Astrocyte (in vitro differentiated cells and primary cell): Measurements from ENCODE around the gene NOL7. TPM values are rescaled to one million over a fixed set of nuclear protein-coding genes. Genes with fewer than 3 reads are reported as not detected.
A peak's percentile ranks its signal among the peaks of the same experiment; 100 is the strongest.

Experiments used
- DNase-seq: peaks from one replicate; pipeline ENCODE4 v3.0.0-alpha.2; 2010; ENCODE audit warnings: low read depth
- FAIRE-seq: peaks from 2 replicates; lab custom pipeline; 2011; peaks lifted over from hg19 to GRCh38; lab: Jason Lieb, UNC
- H2AFZ ChIP-seq: 2 replicates; pipeline ENCODE4 v1.6.0; 2012; ENCODE audit warnings: low read depth, low read length, inconsistent platforms
- H3K27ac ChIP-seq: 2 replicates; pipeline ENCODE4 v1.5.1; 2011; ENCODE audit warnings: low read depth, low read length, inconsistent platforms
- H3K27me3 ChIP-seq: 2 replicates; pipeline ENCODE4 v1.6.0; 2011; ENCODE audit warnings: low read length, inconsistent platforms; ENCODE audit not compliant: insufficient read depth
- H3K36me3 ChIP-seq: 2 replicates; pipeline ENCODE4 v1.5.1; 2011; ENCODE audit warnings: low read length, inconsistent platforms; ENCODE audit not compliant: insufficient read depth
- H3K4me1 ChIP-seq: 2 replicates; pipeline ENCODE4 v1.5.1; 2011; ENCODE audit warnings: low read length, inconsistent platforms; ENCODE audit not compliant: insufficient read depth
- H3K4me2 ChIP-seq: 2 replicates; pipeline ENCODE4 v1.6.0; 2012; ENCODE audit warnings: low read length, inconsistent platforms
- H3K4me3 ChIP-seq: 2 replicates; pipeline ENCODE4 v1.5.1; 2011; ENCODE audit warnings: low read depth, mild to moderate bottlenecking, low read length, inconsistent platforms; ENCODE audit not compliant: insufficient read depth
- H3K79me2 ChIP-seq: 2 replicates; pipeline ENCODE4 v1.6.0; 2012; ENCODE audit warnings: mild to moderate bottlenecking, low read length, inconsistent platforms; ENCODE audit not compliant: insufficient read depth
- H3K9ac ChIP-seq: 2 replicates; pipeline ENCODE4 v1.6.0; 2012; ENCODE audit warnings: mild to moderate bottlenecking, low read length, inconsistent platforms
- H3K9me3 ChIP-seq: 2 replicates; pipeline ENCODE4 v1.5.1; 2012; ENCODE audit warnings: low read depth, mild to moderate bottlenecking, low read length, inconsistent platforms; ENCODE audit not compliant: insufficient read depth
- H4K20me1 ChIP-seq: 2 replicates; pipeline ENCODE4 v1.6.0; 2012; ENCODE audit warnings: low read length, inconsistent platforms; ENCODE audit not compliant: insufficient read depth
- H3K27ac Mint-ChIP-seq: one replicate; pipeline ENCODE4 v1.8.0; 2021; ENCODE audit warnings: mild to moderate bottlenecking, mixed read lengths; ENCODE audit not compliant: unreplicated experiment
- H3K27me3 Mint-ChIP-seq: one replicate; pipeline ENCODE4 v1.8.0; 2021; ENCODE audit warnings: low read depth, mixed read lengths; ENCODE audit not compliant: unreplicated experiment
- H3K36me3 Mint-ChIP-seq: one replicate; pipeline ENCODE4 v1.8.0; 2021; ENCODE audit warnings: low read depth, mixed read lengths; ENCODE audit not compliant: unreplicated experiment
- H3K4me1 Mint-ChIP-seq: one replicate; pipeline ENCODE4 v1.8.0; 2021; ENCODE audit warnings: low read depth, mixed read lengths; ENCODE audit not compliant: unreplicated experiment
- H3K4me3 Mint-ChIP-seq: one replicate; pipeline ENCODE4 v1.8.0; 2021; ENCODE audit warnings: mild to moderate bottlenecking, moderate library complexity, mixed read lengths; ENCODE audit not compliant: unreplicated experiment
- H3K9me3 Mint-ChIP-seq: one replicate; pipeline ENCODE4 v1.8.0; 2021; ENCODE audit warnings: mild to moderate bottlenecking, mixed read lengths; ENCODE audit not compliant: unreplicated experiment
- CTCF ChIP-seq: IDR thresholded peaks from 2 replicates; pipeline ENCODE4 v1.5.1; 2011; ENCODE audit warnings: low read depth, mild to moderate bottlenecking, inconsistent platforms, low read length, moderate library complexity; ENCODE audit not compliant: insufficient read depth
- EZH2 ChIP-seq: IDR thresholded peaks from 2 replicates; pipeline ENCODE4 v1.6.1; 2012; ENCODE audit warnings: mild to moderate bottlenecking, low read length, inconsistent platforms; ENCODE audit not compliant: insufficient read depth
- total RNA-seq: library from RNA; stranded (reverse); gene quantifications from 2 replicates; pipeline ENCODE4 v1.2.1, GENCODE V29; 2021

Gene NOL7
- total RNA-seq, 1 donor from 2014 or later: 63.7 TPM

DNA sequence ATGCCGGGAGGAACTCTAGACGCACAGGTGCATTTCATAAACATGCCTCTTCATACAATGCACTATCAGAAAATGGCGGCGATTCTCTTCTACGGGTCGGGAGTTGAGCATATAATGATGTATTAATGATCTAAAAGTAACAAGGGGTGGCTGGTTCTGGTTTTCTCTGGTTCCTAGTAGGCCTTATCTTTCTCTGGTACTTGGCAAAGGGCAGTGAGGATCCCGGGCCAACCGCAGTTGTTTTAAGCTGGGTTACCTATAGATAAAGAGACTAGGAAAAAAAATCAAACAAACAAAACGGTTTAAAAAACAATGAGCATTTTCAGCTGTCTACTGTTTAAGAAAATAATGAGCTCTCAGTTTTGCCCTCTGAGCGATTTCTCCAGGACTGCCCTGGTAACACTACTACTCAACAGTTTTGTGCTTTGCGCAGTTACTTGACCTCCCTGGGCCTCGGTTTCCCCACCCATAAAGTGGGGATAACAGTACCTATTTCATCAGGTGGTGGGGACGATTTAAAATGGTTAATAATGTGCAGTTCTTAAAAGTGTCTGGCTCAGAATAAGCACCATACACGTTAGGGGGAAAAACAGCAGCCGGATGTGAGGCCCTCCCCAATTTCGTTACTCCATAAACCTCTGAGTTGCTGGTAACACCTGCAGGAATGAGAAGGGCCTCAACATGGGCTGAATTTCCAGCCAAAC is 42.0 kb upstream of the NOL7 start:
- peaks cover 2% of the 10 kb centered on the region for H3K36me3 Mint-ChIP-seq

GRCh38 chr6:13573669-13574110 is 41.4 kb upstream of the NOL7 start:
- Histone ChIP-seq H3K4me1 (peaks cover 11% of the 10 kb centered on the region), H3K4me3 (peak overlapping the region; percentile 86), H2AFZ (peak overlapping the region; percentile 89), H3K27me3 (no peaks in the 10 kb centered on the region), H3K79me2 (peaks cover 3% of the 10 kb centered on the region), H3K27ac (peak overlapping the region; percentile 80), H3K4me2 (peak overlapping the region; percentile 96), H4K20me1 (no peaks in the 10 kb centered on the region), H3K9me3 (no peaks in the 10 kb centered on the region), H3K36me3 (no peaks in the 10 kb centered on the region), H3K9ac (peak overlapping the region; percentile 90)
- no peak for FAIRE-seq
- Mint-ChIP-seq H3K27me3 (no peaks in the 10 kb centered on the region), H3K4me1 (peaks cover 5% of the 10 kb centered on the region), H3K27ac (peak overlapping the region; percentile 76), H3K4me3 (peak overlapping the region; percentile 88), H3K36me3 (peaks cover 2% of the 10 kb centered on the region), H3K9me3 (peaks cover 2% of the 10 kb centered on the region)
- DNase-seq: peak; percentile 34
- TF ChIP-seq EZH2: no peak
- no peak for TF ChIP-seq CTCF

More for the DNA sequence above, 42.0 kb upstream of the NOL7 start:
- Histone ChIP-seq H3K4me1 (peaks cover 11% of the 10 kb centered on the region), H3K9ac (peak overlapping the region; percentile 90), H2AFZ (peak overlapping the region; percentile 89), H3K36me3 (no peaks in the 10 kb centered on the region), H3K4me2 (peak overlapping the region; percentile 96), H3K79me2 (peaks cover 3% of the 10 kb centered on the region), H4K20me1 (no peaks in the 10 kb centered on the region), H3K27me3 (no peaks in the 10 kb centered on the region), H3K9me3 (no peaks in the 10 kb centered on the region), H3K4me3 (peak overlapping the region; percentile 86), H3K27ac (peak overlapping the region; percentile 80)
- peak overlapping the region; percentile 76 for H3K27ac Mint-ChIP-seq
- peaks cover under 1% of the 10 kb centered on the region for H3K9me3 Mint-ChIP-seq
- H3K27me3 Mint-ChIP-seq: no peaks in the 10 kb centered on the region
- DNase-seq (no peak), FAIRE-seq (no peak)
- TF ChIP-seq EZH2 (no peak), CTCF (no peak)
- H3K4me3 Mint-ChIP-seq: peak overlapping the region; percentile 88
- H3K4me1 Mint-ChIP-seq: peaks cover 5% of the 10 kb centered on the region

- peak overlapping the region; percentile 95 for H3K4me3 Mint-ChIP-seq
- Histone ChIP-seq H3K36me3 (no peaks in the 10 kb centered on the region), H2AFZ (peak overlapping the region; percentile 89), H3K27ac (peak overlapping the region; percentile 80), H3K27me3 (no peaks in the 10 kb centered on the region), H4K20me1 (no peaks in the 10 kb centered on the region), H3K4me1 (peaks cover 11% of the 10 kb centered on the region), H3K4me2 (peak overlapping the region; percentile 96), H3K4me3 (peak overlapping the region; percentile 86), H3K9ac (peak overlapping the region; percentile 90), H3K9me3 (no peaks in the 10 kb centered on the region), H3K79me2 (peaks cover 3% of the 10 kb centered on the region)
- peaks cover 5% of the 10 kb centered on the region for H3K4me1 Mint-ChIP-seq
- H3K36me3 Mint-ChIP-seq: peaks cover 2% of the 10 kb centered on the region
- peaks cover 2% of the 10 kb centered on the region for H3K9me3 Mint-ChIP-seq
- DNase-seq (peak; percentile 75), FAIRE-seq (no peak)
- H3K27me3 Mint-ChIP-seq: no peaks in the 10 kb centered on the region
- peak overlapping the region; percentile 91 for H3K27ac Mint-ChIP-seq
- TF ChIP-seq CTCF (no peak), EZH2 (no peak)
Measured at GRCh38 chr6:13574149-13574570, 41.0 kb upstream of the NOL7 start.
